Activated CD8-positive, alpha-beta memory T cell treated with anti-CD3 and anti-CD28 coated beads for 48 hours (primary cell): ENCODE measurements around the gene CNTFR.
A peak's percentile ranks its signal among the peaks of the same experiment; 100 is the strongest.

Experiments used
- DNase-seq, 3 experiments: peaks; one replicate each; pipeline ENCODE4 v3.0.0-alpha.2; 2020; ENCODE audit warnings: low read depth in 2 of 3, low spot score in 2 of 3

Gene CNTFR

GRCh38 chr9:34526026-34526425, 63.5 kb downstream of the CNTFR start:
- DNase-seq = no peak

DNA sequence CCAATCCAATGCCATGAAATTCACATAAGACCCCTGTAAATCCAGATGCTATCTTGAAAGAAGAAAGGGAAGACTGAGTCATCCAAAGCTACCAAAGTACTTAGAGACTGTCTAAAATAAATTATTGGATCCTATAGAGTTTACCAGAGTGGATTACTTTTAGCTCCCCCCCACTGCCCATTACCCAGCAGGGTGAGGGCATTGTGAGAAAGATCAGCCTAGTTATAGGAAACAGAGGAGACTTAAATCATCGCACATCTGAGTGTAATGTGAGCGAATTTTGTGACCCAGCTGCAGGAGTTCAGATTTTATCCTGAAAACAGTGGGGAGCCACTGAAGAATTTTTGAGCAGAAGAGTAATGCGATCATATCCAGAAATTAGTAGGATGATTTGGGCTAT, 65.2 kb downstream of the CNTFR start:
- DNase-seq = no peak

- peak; percentile 59 to 84 (median 82) for DNase-seq
These were observed 66.3 kb downstream of the CNTFR start, which contains the start of gene ENHO for GRCh38 chr9:34522971-34523797. TSS of gene ENHO (minus strand) at chr9:34522990. CDS start at chr9:34521695, 1,295 bp downstream.

DNA sequence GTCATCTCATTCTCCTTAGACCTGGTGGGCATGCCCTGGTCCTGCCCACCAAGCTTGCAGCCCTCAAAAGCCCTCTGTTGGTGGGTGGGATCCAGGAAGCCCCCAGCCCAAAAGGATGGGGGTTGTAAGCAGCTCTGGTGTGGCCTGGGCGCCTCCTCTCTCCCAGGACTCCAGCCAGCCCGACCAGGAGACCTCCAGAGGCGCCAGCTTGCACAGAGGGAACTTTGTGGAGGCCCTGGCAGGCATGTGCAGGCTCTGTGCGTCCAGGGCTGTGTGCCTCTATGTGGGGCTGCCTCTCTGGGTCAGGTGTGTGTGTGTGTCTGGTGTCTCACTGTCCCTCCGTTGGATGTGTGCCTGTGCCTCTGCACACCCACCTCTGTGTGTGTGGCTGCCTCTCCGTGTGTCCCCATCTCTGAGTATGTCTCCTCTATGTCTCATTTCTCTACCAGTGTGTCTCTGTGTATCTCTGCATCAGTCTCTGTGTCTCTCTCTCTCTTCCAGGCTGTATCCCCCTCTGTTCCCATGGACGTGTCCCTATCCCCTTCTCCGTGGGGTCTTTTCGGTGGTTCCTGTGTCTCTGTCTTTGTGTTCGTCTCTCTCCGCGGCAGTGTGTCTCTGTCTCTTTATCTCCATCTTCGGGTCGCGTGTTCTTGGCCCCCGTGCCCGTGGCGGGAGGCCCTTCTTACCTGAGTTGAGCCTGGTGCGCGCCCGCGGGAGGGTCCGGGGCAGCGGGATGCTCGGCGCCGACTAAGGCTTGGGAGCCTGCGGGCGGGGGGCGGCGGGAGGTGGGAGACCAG, 67.2 kb downstream of the CNTFR start:
- no peak for DNase-seq

GRCh38 chr9:34521406-34522045, 68.0 kb downstream of the CNTFR start:
- no peak for DNase-seq

GRCh38 chr9:34520505-34521385, 68.8 kb downstream of the CNTFR start:
- no peak for DNase-seq

DNA sequence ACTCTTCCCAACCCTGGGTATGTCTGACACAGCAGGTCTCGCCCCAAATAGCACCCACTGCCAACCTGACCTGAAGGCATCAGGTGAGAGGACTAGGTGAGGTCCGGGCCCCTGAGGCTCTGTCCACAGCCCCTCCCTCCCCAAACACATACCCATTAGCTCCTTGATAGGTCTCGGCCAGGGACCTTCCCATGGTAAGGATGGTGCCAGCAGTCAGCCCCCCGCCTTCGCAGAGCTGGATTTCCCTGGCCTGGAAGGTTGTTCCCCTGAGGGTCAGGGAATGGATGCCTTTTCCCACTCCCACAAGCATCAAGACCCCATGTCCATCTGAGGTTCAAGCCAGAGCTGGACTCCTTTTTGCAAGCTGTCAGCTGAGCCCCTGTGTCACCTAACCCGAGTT, 69.4 kb downstream of the CNTFR start:
- no peak for DNase-seq

DNA sequence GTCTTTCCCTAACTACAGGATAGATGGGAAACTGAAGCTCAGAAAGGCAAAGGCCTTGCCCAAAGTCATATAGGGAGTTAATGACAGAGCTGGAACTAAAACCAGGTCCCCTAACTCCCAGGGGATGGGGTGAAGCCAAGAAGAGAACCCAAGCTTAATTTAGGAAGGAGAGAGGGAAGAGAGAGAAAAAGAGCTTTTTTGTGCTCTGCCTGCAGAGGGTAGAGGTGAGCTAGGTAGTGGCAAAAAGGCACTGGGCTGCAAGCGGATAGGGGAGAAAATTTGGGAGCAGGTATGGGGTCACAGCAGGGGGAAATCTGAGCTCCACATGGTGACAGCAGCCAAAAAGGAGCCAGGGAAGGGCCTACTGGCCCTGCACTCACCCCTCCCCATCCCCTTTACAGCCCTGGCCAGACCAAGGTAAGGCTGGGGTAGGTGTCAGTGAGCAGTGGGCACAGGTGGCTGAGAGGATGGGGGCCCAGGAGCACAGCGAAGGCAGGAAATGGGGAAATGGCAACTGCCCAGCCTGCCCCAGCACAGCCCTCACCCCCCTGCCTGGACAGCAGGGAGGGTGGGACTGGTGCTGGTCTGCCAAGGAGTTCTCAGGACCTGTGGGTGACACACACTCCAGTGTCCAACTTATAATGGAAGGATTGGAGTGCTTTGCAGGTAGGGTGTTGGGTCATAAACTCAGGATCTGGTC, 70.1 kb downstream of the CNTFR start:
- no peak for DNase-seq

DNA sequence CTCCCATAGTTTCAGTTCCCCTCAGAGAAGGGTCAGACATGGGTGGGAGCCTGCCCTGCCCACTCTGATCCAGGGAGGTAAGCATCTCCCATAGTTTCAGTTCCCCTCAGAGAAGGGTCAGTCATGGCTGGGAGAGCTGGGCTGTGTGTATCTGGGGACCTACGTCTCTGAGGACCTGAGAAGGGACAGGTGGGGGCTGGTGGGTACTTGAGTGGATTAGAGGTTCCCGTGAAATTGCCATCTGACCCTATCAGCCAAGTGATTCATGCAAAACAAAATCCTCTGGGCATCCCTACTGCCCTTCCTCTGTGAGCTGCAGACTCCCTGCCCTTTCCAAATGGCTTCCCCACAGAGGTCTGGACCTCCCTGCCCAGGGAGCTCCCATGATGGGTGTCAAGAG, 70.6 kb downstream of the CNTFR start:
- DNase-seq = no peak

DNA sequence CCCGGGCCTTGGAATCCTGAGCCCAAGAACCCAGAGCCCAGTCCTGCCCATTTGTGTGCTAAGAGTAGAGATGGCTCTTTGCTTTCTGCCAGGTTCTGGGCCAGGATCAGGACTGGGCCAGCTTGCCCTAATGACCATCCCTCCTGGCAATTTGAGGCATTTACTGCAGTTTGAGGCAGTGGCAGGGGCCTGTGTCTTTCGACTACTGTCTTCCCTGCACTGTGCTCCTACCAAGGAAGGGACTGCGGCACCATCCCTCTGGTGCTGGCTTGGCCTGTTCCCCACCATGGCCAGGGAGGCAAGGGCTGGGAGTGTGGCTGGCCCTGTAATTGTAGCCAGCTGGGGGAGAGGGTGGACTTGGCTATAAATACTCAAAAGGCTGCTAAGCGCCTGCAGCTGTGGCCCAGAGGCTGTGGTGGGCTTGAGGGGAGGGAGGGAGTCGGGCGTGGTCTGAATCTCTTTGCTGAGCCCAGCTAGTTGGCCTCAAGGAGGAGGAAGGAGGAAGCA, 71.4 kb downstream of the CNTFR start:
- no peak for DNase-seq

DNA sequence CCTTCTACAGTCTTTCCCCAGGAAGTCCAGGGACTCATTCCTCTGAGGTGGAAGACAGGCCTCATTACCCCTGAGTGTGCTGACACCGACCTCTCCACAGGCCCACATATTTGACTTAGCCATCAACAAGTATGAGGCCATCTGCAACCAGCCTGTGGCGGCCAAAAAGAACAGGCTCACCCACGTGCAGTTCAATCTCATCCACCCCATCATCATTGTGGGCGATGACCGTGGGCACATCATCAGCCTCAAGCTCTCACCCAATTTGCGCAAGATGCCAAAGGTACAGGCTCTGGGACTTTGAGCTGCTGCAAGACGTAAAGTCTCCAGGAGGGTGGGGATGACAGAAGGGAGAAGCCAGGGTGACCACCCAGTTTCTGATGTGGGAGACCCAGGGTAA, 72.3 kb downstream of the CNTFR start:
- DNase-seq = no peak

DNA sequence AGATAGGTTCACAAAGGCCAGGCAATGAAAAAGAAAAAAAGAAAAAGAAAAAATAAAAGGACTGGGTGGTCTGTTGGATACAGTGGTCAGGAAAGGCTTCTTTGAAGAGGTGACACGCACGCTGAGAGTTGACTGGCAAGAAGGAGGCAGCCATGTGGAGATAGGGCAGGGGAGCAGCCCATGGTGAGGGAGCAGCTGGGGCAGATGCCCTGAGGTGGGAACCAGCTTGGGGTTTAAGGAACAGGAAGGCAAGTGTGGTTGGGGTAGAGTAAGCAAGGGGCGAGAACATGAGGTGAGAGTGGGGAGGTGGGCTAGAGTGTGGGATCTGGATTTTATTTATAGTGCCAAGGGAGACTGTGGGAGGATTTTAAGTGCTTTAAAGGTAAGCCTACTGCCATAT, 73.6 kb downstream of the CNTFR start:
- DNase-seq = no peak

DNA sequence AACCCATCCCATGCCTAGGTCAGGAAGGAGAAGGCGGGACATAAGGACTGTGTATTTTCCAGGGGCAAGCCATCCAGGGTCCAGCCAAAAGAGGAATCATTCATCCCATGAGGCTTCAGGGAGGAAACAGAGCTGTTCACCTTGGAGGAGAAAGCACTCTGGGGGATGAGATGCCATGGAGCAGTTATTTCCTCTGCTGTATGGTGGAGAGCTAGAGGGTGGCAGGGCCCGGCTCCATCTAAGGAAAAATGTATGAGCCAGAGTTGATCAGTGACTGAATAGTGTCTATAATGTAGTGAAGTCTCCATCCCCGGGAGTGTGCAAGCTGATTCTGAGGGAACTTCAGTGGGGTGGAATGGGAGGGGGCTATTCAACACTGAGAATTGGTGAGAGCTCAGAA, 74.7 kb downstream of the CNTFR start:
- DNase-seq = no peak

DNA sequence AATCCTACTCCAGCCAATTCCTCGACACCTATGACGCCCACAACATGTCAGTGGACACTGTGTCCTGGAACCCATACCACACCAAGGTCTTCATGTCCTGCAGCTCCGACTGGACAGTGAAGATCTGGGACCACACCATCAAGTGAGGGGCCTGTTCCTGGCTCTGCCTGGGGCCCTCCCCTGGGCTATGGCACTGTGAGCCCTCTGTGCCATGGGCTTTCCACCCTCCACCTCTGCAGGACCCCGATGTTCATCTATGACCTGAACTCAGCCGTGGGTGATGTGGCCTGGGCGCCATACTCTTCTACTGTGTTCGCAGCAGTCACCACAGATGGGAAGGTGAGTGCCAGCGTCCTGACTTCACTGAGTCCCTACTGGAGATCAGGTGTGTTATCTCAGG, 75.1 kb downstream of the CNTFR start:
- DNase-seq = no peak

DNA sequence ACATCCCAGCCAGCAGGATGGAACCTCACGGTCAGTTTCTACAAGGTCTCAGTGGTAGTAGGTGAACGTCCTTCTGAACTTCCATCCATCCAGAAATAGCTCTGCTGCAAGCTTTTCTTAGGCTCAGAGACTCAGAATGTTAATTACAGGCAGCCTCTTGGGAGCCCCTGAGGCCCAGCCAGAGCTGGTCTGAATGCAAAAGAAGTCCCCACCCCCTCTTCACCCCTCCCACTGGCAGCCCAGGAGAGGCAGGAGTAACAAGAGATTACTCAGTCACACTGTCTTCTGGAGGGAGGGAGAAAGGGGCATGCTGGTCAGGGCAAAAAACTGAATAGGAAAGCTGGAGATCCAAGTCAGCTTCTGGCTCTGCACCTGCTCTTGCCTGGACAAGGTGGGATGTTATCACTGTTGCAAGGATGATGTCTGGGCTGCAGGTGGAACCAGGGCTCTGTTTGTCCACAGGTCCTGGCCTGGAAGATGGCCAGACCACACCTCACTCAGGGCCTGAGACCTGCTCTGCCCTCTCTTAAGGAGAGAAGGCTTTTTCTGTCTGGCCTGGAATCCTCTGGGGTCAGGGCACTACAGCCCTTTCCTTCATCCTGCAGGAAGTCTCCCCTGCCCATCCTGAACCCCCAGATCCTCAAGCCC, 75.8 kb downstream of the CNTFR start:
- no peak for DNase-seq

- no peak for DNase-seq
These were observed 77.1 kb downstream of the CNTFR start for GRCh38 chr9:34512131-34513078.

GRCh38 chr9:34510497-34511468, 78.7 kb downstream of the CNTFR start:
- DNase-seq = no peak
